GM10266 (cell line): ENCODE measurements around the gene SETSIP.

Source experiments
- DNase-seq: peaks from one replicate; pipeline ENCODE4 v3.0.0; 2012; ENCODE audit errors: extremely low spot score
- TF ChIP-seq, protein P1 (sequence below): IDR thresholded peaks from 2 replicates; pipeline ENCODE4 v1.5.1; 2012; ENCODE audit warnings: mild to moderate bottlenecking, low read depth; ENCODE audit not compliant: control insufficient read depth, insufficient read depth; ENCODE audit errors: missing control alignments

Gene SETSIP

DNA sequence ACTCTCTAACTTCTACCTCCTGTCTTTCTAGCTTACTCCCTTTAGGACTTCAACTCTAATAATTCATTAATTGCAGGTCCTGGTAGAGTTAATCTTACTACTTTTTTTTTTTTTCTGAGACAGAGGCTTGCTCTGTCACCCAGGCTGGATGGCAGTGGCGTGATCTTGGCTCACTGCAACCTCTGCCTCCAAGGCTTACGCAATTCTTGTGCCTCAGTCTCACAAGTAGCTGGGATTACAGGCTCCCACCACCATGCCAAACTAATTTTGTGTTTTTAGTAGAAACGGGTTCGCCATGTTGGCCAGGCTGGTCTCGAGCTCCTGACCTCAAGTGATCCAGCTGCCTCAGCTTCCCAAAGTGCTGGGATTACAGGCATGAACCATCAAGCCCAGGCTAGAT lies 20.7 kb upstream of the SETSIP start:
- DNase-seq, result no peak
- TF ChIP-seq, protein P1, sequence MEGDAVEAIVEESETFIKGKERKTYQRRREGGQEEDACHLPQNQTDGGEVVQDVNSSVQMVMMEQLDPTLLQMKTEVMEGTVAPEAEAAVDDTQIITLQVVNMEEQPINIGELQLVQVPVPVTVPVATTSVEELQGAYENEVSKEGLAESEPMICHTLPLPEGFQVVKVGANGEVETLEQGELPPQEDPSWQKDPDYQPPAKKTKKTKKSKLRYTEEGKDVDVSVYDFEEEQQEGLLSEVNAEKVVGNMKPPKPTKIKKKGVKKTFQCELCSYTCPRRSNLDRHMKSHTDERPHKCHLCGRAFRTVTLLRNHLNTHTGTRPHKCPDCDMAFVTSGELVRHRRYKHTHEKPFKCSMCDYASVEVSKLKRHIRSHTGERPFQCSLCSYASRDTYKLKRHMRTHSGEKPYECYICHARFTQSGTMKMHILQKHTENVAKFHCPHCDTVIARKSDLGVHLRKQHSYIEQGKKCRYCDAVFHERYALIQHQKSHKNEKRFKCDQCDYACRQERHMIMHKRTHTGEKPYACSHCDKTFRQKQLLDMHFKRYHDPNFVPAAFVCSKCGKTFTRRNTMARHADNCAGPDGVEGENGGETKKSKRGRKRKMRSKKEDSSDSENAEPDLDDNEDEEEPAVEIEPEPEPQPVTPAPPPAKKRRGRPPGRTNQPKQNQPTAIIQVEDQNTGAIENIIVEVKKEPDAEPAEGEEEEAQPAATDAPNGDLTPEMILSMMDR, result no peak

DNA sequence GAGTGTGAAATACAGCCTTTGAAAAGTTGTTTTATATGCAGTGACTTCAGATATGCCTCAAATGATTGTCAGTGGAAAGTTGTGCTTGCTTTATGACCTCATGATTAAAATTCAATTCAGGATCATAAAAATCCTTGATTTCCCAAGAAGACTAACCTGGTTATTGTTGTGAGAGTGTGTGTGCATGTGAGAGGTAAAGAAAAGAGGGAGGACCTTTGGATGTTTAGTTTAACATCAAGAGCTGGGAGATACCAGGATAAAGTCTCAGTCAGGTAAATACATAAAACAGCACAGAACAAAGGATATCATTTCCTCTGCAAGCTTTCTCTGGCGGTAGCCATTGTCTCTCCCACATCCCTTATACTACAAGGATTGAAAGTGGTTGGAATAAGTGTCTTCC lies 19.4 kb upstream of the SETSIP start:
- no peak for DNase-seq

DNA sequence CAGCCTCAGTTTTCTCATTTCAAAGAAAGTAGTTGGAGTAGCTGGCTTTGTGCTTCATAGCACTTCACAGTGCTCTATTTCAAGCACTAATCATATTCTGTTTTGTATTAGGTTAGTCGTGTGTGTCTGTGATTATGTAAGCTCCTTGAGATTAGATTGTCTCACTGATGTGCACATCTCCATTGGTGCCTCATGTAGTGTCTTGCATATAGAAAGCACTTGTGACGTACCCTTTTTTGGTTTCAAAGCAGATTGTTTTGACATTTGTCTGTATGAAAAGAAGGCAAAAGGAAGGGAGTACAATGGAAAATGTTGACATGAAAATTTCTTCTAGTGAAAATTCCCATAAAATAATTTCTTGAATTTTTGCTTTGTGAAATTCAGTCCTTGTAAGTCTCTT lies 18.9 kb upstream of the SETSIP start:
- DNase-seq, result no peak
- TF ChIP-seq, protein P1, result no peak

More for the DNA sequence above, 19.4 kb upstream of the SETSIP start:
- TF ChIP-seq, protein P1, result no peak

DNA sequence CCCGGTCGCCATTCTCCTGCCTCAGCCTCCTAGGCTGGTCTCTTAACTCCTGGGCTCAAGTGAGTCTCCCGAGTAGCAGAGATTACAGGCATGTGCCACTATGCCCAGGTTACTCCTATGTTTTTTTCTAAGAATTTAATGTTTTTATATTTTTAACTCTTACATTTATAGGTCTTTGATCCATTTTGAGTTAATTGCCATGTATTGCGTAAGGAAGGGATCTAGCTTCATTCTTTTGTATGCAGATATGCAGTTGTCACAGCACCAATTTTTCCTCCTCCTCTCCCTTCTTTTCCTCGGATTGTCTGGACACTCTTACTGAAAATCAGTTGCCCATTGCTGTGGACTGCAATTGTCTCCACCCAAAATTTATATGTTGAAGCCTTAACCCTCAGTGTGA lies 16.4 kb upstream of the SETSIP start:
- TF ChIP-seq, protein P1, result no peak

DNA sequence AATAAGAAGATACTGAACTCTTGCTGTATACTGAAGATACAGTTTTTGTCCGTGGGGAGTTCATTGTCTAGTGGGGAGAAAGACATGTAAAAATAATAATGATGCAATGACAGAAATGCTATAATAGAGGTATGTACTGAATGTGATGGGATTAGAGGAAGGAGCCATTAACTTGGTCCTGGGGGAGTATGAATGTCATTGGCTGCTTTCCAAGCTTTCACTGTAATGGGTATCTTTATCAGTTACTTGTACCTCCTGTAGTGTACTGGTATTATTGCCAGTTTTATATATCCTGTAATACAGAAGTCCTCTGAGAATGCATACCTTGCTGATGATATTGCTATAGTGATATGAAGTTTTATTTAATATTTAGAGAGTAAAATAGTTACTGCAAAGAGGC lies 12.3 kb upstream of the SETSIP start:
- DNase-seq, result no peak
- TF ChIP-seq, protein P1, result no peak

More for the DNA sequence above, 16.4 kb upstream of the SETSIP start:
- no peak for DNase-seq

DNA sequence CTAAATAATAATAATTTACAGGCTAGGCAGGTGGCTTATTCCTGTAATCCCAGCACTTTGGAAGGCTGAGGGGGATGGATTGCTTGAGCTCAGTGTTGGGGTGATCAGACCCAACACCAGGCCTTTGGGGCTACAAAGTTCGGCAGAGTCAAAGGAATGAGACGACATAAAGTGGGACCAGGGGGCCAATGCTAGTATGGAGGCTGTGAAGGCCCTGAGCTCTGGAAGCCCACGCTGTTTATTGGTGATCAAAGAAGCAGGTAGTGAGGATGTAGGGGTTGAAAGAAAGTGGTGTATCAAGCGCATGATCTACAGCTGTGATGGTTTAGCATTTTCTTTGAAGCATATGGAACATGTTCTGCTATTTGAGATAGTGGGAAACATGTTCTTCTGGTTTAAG lies 10.5 kb upstream of the SETSIP start:
- DNase-seq, result no peak
- TF ChIP-seq, protein P1, result no peak

DNA sequence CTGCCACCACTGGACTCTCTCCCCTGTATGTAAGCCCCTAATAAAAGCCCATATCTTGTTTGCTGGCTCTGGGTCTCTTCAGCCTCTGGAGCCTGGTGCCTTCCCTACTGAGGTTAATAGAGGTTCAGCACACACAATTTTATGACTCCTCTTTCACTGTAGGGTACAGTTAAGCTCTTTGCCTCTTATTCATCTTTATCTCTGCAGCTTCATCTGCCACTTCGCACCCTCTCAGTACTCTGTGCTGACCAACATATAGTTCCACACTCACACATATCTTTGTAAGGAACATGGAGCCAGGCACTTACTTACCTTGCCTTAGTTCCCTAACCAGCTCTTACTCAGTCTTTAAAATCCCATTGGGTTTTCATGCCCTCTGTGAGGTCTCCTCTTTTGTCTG lies 9.4 kb upstream of the SETSIP start:
- DNase-seq, result no peak
- TF ChIP-seq, protein P1, result no peak
